Measurements from ENCODE around the gene OR2G3. TPM values are rescaled to one million over a fixed set of nuclear protein-coding genes. Genes with fewer than 3 reads are reported as not detected.

OR2G3 gene
- polyA plus RNA-seq, 2 of the 4 experiments (the other 2 are of a cell fraction) = not detected

DNA sequence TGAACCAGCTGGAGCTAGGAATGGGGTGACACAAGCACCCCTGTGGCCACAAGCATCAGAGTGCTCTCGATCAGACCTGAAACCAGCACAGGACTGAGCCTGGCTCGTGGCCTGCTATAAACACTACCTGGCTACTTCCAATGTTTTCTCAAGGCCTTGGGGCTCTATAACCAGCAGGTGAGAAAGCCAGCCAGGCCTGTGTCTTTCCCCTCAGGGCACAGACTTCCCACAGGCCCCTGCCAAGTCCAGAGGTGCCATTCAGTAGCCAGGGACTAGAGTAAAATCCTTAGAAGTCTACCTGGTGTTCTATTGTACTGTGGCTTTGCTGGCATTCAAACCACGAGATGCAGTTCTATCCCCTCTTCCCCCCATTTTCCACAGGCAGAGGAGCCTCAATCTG, 22.6 kb downstream of the OR2G3 start:
- POLR2A ChIA-PET = no interaction called here
- no peak overlapping the region for H3K4me2 ChIP-seq
- no peak overlapping the region for H3K4me3 ChIP-seq
- no peak for TF ChIP-seq CBX2 (IDR thresholded peaks at IDR 0.05; ENCODE audit: borderline replicate concordance, low read depth)
- no peak for TF ChIP-seq NFE2L2 (conservative IDR thresholded peaks at IDR 0.05; ENCODE audit: low read length)
- no peak for TF ChIP-seq RCOR1 (IDR thresholded peaks at IDR 0.05; ENCODE audit: low read depth, low read length)
- no peak for TF ChIP-seq ZC3H11A (IDR thresholded peaks at IDR 0.05)
- no peak for TF ChIP-seq BHLHE40 (IDR thresholded peaks at IDR 0.05; ENCODE audit: low read depth, low read length)
- TF ChIP-seq, protein P1, sequence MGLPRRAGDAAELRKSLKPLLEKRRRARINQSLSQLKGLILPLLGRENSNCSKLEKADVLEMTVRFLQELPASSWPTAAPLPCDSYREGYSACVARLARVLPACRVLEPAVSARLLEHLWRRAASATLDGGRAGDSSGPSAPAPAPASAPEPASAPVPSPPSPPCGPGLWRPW (IDR thresholded peaks at IDR 0.05) = no peak
- TF ChIP-seq MYC (IDR thresholded peaks at IDR 0.05; ENCODE audit: borderline replicate concordance, low read length) = no peak
- WGBS (ENCODE audit: missing lambda C conversion rate) = 0% methylated on average over 3 of the region's 3 CpGs
- no peaks in the 10 kb centered on the region; the same call in 2 of the 3 replicates for H3K9me3 ChIP-seq
- no peak for ATAC-seq
- no peaks in the 10 kb centered on the region for H3K4me1 ChIP-seq
- no peak overlapping the region for H3K27ac ChIP-seq
- CTCF ChIA-PET = no interaction called here
- no peak for DNase-seq (ENCODE audit: low read depth in 1 of 2, low spot score in 1 of 2)
- no peak for FAIRE-seq

DNA sequence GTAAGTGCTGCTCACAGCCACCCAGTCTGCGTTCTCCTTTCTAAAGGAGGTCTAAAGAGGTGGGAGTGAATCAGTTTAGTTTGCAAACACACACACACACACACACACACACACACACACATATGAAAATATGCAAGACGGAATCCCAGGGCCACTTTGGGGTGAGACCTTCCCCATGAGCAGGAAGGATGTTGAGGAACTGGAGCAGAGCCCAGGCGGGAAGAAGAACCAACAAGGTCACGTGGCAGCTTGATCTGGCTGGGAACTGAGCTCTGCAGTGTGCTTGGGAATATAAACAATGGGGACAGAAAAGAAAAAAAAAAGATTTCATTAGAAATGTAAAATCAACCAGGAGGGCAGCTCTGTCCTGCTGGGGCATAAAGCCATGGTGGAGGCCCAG, 32.6 kb downstream of the OR2G3 start:
- FAIRE-seq (no peak), ATAC-seq (no peak), DNase-seq (ENCODE audit: low read depth in 1 of 2, low spot score in 1 of 2) (no peak)
- no peak overlapping the region for H3K4me3 ChIP-seq
- peaks cover 6% of the 10 kb centered on the region; the same call in 1 of the 3 replicates for H3K9me3 ChIP-seq
- WGBS (ENCODE audit: missing lambda C conversion rate) = 4% methylated on average over 3 of the region's 4 CpGs
- H3K4me2 ChIP-seq = no peak overlapping the region
- ChIA-PET POLR2A (no interaction called here), CTCF (no interaction called here)
- H3K27ac ChIP-seq = no peak overlapping the region
- no peaks in the 10 kb centered on the region for H3K4me1 ChIP-seq
- TF ChIP-seq RCOR1 (IDR thresholded peaks at IDR 0.05; ENCODE audit: low read depth, low read length) (no peak), ESRRA (IDR thresholded peaks at IDR 0.05; ENCODE audit: borderline replicate concordance, low read length) (no peak), MAZ (IDR thresholded peaks at IDR 0.05; ENCODE audit: borderline replicate concordance, low read depth, low read length) (no peak), FOSL2 (IDR thresholded peaks at IDR 0.05) (no peak), FOSL2 (CRISPR knock-in tag; IDR thresholded peaks at IDR 0.05) (no peak), NPAS2 (CRISPR knock-in tag; IDR thresholded peaks at IDR 0.05; ENCODE audit: borderline replicate concordance) (no peak), SREBF2 (IDR thresholded peaks at IDR 0.05) (no peak), MAFK (IDR thresholded peaks at IDR 0.05; ENCODE audit: partially characterized antibody) (no peak)
- TF ChIP-seq, protein P2, sequence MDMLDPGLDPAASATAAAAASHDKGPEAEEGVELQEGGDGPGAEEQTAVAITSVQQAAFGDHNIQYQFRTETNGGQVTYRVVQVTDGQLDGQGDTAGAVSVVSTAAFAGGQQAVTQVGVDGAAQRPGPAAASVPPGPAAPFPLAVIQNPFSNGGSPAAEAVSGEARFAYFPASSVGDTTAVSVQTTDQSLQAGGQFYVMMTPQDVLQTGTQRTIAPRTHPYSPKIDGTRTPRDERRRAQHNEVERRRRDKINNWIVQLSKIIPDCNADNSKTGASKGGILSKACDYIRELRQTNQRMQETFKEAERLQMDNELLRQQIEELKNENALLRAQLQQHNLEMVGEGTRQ (IDR thresholded peaks at IDR 0.05) = no peak
- TF ChIP-seq, protein P1 (IDR thresholded peaks at IDR 0.05) = no peak
- TF ChIP-seq, protein P3, sequence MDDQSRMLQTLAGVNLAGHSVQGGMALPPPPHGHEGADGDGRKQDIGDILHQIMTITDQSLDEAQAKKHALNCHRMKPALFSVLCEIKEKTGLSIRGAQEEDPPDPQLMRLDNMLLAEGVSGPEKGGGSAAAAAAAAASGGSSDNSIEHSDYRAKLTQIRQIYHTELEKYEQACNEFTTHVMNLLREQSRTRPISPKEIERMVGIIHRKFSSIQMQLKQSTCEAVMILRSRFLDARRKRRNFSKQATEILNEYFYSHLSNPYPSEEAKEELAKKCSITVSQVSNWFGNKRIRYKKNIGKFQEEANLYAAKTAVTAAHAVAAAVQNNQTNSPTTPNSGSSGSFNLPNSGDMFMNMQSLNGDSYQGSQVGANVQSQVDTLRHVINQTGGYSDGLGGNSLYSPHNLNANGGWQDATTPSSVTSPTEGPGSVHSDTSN (IDR thresholded peaks at IDR 0.05) = no peak

DNA sequence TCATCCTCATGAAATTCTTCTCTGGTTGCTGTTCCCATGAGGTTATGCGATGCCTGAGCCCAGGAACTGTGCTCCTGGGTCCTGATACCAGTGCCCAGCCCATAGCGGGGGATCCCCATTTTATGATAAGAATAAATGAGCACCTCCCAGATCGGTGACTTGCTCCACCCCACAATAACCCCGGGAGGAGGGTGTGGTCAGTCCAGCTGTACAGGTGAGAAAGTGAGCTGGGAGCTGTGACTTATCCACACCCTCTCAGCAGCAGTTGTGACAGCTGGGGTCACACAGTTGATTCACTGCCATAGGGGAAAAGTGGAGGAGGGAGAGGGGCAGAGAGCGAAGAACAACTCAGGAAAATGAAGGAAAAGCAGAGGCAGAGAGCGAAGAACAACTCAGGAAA, 33.4 kb downstream of the OR2G3 start:
- H3K4me2 ChIP-seq = no peak overlapping the region
- POLR2A ChIA-PET = no interaction called here

More for the DNA sequence above, 33.4 kb downstream of the OR2G3 start:
- H3K27ac ChIP-seq = no peak overlapping the region
- H3K4me1 ChIP-seq = no peaks in the 10 kb centered on the region
- ATAC-seq = no peak
- 11% methylated on average over 6 of the region's 6 CpGs for WGBS (ENCODE audit: missing lambda C conversion rate)
- CTCF ChIA-PET = no interaction called here
- DNase-seq (ENCODE audit: low read depth in 1 of 2, low spot score in 1 of 2) = no peak
- peaks cover 6% of the 10 kb centered on the region; the same call in 1 of the 3 replicates for H3K9me3 ChIP-seq
- TF ChIP-seq EHMT2 (IDR thresholded peaks at IDR 0.05; ENCODE audit: low read depth) = no peak
- TF ChIP-seq, protein P4, sequence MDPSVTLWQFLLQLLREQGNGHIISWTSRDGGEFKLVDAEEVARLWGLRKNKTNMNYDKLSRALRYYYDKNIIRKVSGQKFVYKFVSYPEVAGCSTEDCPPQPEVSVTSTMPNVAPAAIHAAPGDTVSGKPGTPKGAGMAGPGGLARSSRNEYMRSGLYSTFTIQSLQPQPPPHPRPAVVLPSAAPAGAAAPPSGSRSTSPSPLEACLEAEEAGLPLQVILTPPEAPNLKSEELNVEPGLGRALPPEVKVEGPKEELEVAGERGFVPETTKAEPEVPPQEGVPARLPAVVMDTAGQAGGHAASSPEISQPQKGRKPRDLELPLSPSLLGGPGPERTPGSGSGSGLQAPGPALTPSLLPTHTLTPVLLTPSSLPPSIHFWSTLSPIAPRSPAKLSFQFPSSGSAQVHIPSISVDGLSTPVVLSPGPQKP (IDR thresholded peaks at IDR 0.05; ENCODE audit: low read depth, low read length) = no peak
- TF ChIP-seq RNF2 (IDR thresholded peaks at IDR 0.05; ENCODE audit: borderline replicate concordance, low read depth) = no peak
- TF ChIP-seq CEBPB (IDR thresholded peaks at IDR 0.05) = no peak
- no peak for TF ChIP-seq BHLHE40 (IDR thresholded peaks at IDR 0.05; ENCODE audit: low read depth, low read length)
- no peak for TF ChIP-seq HOXB5 (CRISPR knock-in tag; IDR thresholded peaks at IDR 0.05)
- TF ChIP-seq TFCP2L1 (CRISPR knock-in tag; IDR thresholded peaks at IDR 0.05) = no peak
- no peak for TF ChIP-seq JUNB (IDR thresholded peaks at IDR 0.05)
- no peak for TF ChIP-seq CBX2 (IDR thresholded peaks at IDR 0.05; ENCODE audit: borderline replicate concordance, low read depth)
- TF ChIP-seq FOXS1 (CRISPR knock-in tag; IDR thresholded peaks at IDR 0.05) = no peak
- H3K4me3 ChIP-seq = no peak overlapping the region
- no peak for FAIRE-seq
